Activated T-helper 1 cell treated with anti-CD3 and anti-CD28 coated beads, Interleukin-12 subunit alpha, Interleukin-12 subunit beta, Interleukin-2, Interleukin-4 antibody, amounts not matched to agents 30 ng/mL and 10 ng/mL and 1 ng/mL, durations not matched to agents 14 hours and 24 hours and 36 hours (primary cell): ENCODE data around the gene MXD3. TPM values are rescaled to one million over a fixed set of nuclear protein-coding genes. Genes with fewer than 3 reads are reported as not detected.
"Not testable (repeated sequence)": the region's sequence is repeated elsewhere in the genome, so short reads cannot be mapped to it uniquely, and the experiment has no call there.

ENCODE experiments used
- DNase-seq: peaks from one replicate; pipeline ENCODE4 v3.0.0; 2021; ENCODE audit warnings: low spot score
- H3K27ac Mint-ChIP-seq: one replicate; pipeline ENCODE4 v1.8.0; 2021; ENCODE audit warnings: mild to moderate bottlenecking, mixed read lengths
- H3K27me3 Mint-ChIP-seq: one replicate; pipeline ENCODE4 v1.8.0; 2022; ENCODE audit warnings: mild to moderate bottlenecking, moderate library complexity, mixed read lengths; ENCODE audit not compliant: insufficient read depth
- H3K36me3 Mint-ChIP-seq: one replicate; pipeline ENCODE4 v1.8.0; 2021; ENCODE audit warnings: low read depth, mixed read lengths
- H3K4me1 Mint-ChIP-seq: one replicate; pipeline ENCODE4 v1.8.0; 2021; ENCODE audit warnings: low read depth, mixed read lengths
- H3K4me3 Mint-ChIP-seq: one replicate; pipeline ENCODE4 v1.8.0; 2021; ENCODE audit warnings: mild to moderate bottlenecking, moderate library complexity, mixed read lengths
- H3K9me3 Mint-ChIP-seq: one replicate; pipeline ENCODE4 v1.8.0; 2021; ENCODE audit warnings: mixed read lengths
- intact Hi-C: fragments of 100-400 bp; cut with micrococcal nuclease; formaldehyde crosslinking; loops from one replicate; pipeline ENCODE4 v1.15.1; 2024
- total RNA-seq: library from RNA; stranded (reverse); gene quantifications from 2 replicates; pipeline ENCODE4 v1.2.3, GENCODE V29; 2022

The MXD3 gene
- total RNA-seq, 1 donor from 2014 or later = 9.6 TPM

- Mint-ChIP-seq H3K27me3 (no peaks in the 10 kb centered on the region), H3K4me1 (peaks cover 53% of the 10 kb centered on the region), H3K4me3 (no peak overlapping the region), H3K9me3 (peaks cover 19% of the 10 kb centered on the region), H3K27ac (no peak overlapping the region), H3K36me3 (peaks cover 10% of the 10 kb centered on the region)
- intact Hi-C loops = loop anchor here (10.0 kb wide), 1 partner anchor 819 kb away; the partner anchor contains the start of gene RNF44
- no peak for DNase-seq
Observed at GRCh38 chr5:177354256-177354655, 42.6 kb upstream of the MXD3 start.

GRCh38 chr5:177353093-177353492 lies 41.4 kb upstream of the MXD3 start:
- no peak for DNase-seq
- Mint-ChIP-seq H3K4me1 (peaks cover 47% of the 10 kb centered on the region), H3K9me3 (peaks cover 19% of the 10 kb centered on the region), H3K27ac (no peak overlapping the region), H3K36me3 (peaks cover 10% of the 10 kb centered on the region), H3K4me3 (peak overlapping the region; percentile 40), H3K27me3 (no peaks in the 10 kb centered on the region)
- intact Hi-C loops = loop anchor here (10.0 kb wide), 1 partner anchor 818 kb away; the partner anchor contains the start of gene RNF44

- peak; percentile 90 for DNase-seq
- H3K36me3 Mint-ChIP-seq = peaks cover 19% of the 10 kb centered on the region
- H3K27me3 Mint-ChIP-seq = no peaks in the 10 kb centered on the region
- intact Hi-C loops = loop anchor here (1.0 to 10.0 kb wide), 6 partner anchors 13 to 963 kb away; partner anchors contain the start of genes HIGD2A, NOP16 and RNF44
- peak within 1 kb of the TSS; percentile 98 for H3K4me3 Mint-ChIP-seq
- peaks cover 19% of the 10 kb centered on the region for H3K9me3 Mint-ChIP-seq
- H3K4me1 Mint-ChIP-seq = peaks cover 47% of the 10 kb centered on the region
- H3K27ac Mint-ChIP-seq = peak within 1 kb of the TSS; percentile 100
Observed at GRCh38 chr5:177351392-177352329, 40.0 kb upstream of the MXD3 start, which contains the start of gene LMAN2. LMAN2 (minus strand) TSS chr5:177351668; CDS start chr5:177351647, 21 bp downstream.

GRCh38 chr5:177350776-177351391 lies 39.2 kb upstream of the MXD3 start:
- H3K27me3 Mint-ChIP-seq = no peaks in the 10 kb centered on the region
- peaks cover 18% of the 10 kb centered on the region for H3K9me3 Mint-ChIP-seq
- H3K4me3 Mint-ChIP-seq = peak overlapping the region; percentile 98
- peaks cover 20% of the 10 kb centered on the region for H3K36me3 Mint-ChIP-seq
- peak overlapping the region; percentile 100 for H3K27ac Mint-ChIP-seq
- H3K4me1 Mint-ChIP-seq = peaks cover 46% of the 10 kb centered on the region
- DNase-seq = no peak
- intact Hi-C loops = loop anchor here (1.0 to 10.0 kb wide), 6 partner anchors 13 to 963 kb away; partner anchors contain the start of genes HIGD2A, NOP16 and RNF44

- intact Hi-C loops = loop anchor here (2.0 to 10.0 kb wide), 2 partner anchors 53 to 815 kb away; partner anchors contain the start of gene RNF44
- Mint-ChIP-seq H3K27ac (peak overlapping the region; percentile 69), H3K4me3 (peak overlapping the region; percentile 98), H3K9me3 (peaks cover 7% of the 10 kb centered on the region), H3K4me1 (peaks cover 43% of the 10 kb centered on the region), H3K27me3 (no peaks in the 10 kb centered on the region), H3K36me3 (peaks cover 20% of the 10 kb centered on the region)
- no peak for DNase-seq
Observed at GRCh38 chr5:177349762-177350161, 38.1 kb upstream of the MXD3 start.

GRCh38 chr5:177349362-177349647 lies 37.6 kb upstream of the MXD3 start:
- H3K27ac Mint-ChIP-seq = peak overlapping the region; percentile 69
- intact Hi-C loops = no loop called here
- H3K27me3 Mint-ChIP-seq = no peaks in the 10 kb centered on the region
- peak overlapping the region; percentile 98 for H3K4me3 Mint-ChIP-seq
- no peak for DNase-seq
- peaks cover 2% of the 10 kb centered on the region for H3K9me3 Mint-ChIP-seq
- H3K36me3 Mint-ChIP-seq = peaks cover 22% of the 10 kb centered on the region
- peaks cover 43% of the 10 kb centered on the region for H3K4me1 Mint-ChIP-seq

- peaks cover 25% of the 10 kb centered on the region for H3K36me3 Mint-ChIP-seq
- intact Hi-C loops = no loop called here
- H3K27ac Mint-ChIP-seq = no peak overlapping the region
- H3K4me3 Mint-ChIP-seq = no peak overlapping the region
- no peak for DNase-seq
- no peaks in the 10 kb centered on the region for H3K9me3 Mint-ChIP-seq
- H3K27me3 Mint-ChIP-seq = no peaks in the 10 kb centered on the region
- peaks cover 43% of the 10 kb centered on the region for H3K4me1 Mint-ChIP-seq
Observed at GRCh38 chr5:177347699-177348098, 36.0 kb upstream of the MXD3 start.

GRCh38 chr5:177346820-177347219 lies 35.1 kb upstream of the MXD3 start:
- Mint-ChIP-seq H3K4me3 (no peak overlapping the region), H3K9me3 (no peaks in the 10 kb centered on the region), H3K36me3 (peaks cover 29% of the 10 kb centered on the region), H3K27ac (no peak overlapping the region), H3K4me1 (peaks cover 39% of the 10 kb centered on the region), H3K27me3 (no peaks in the 10 kb centered on the region)
- no peak for DNase-seq
- intact Hi-C loops = no loop called here

- no peak for DNase-seq
- H3K27ac Mint-ChIP-seq = no peak overlapping the region
- H3K4me1 Mint-ChIP-seq = peaks cover 32% of the 10 kb centered on the region
- peaks cover 39% of the 10 kb centered on the region for H3K36me3 Mint-ChIP-seq
- H3K9me3 Mint-ChIP-seq = no peaks in the 10 kb centered on the region
- H3K27me3 Mint-ChIP-seq = no peaks in the 10 kb centered on the region
- no peak overlapping the region for H3K4me3 Mint-ChIP-seq
- intact Hi-C loops = no loop called here
Observed at GRCh38 chr5:177344891-177345290, 33.2 kb upstream of the MXD3 start.

GRCh38 chr5:177343777-177344176 lies 32.1 kb upstream of the MXD3 start:
- intact Hi-C loops = no loop called here
- peaks cover 39% of the 10 kb centered on the region for H3K36me3 Mint-ChIP-seq
- no peaks in the 10 kb centered on the region for H3K27me3 Mint-ChIP-seq
- no peak overlapping the region for H3K4me3 Mint-ChIP-seq
- peaks cover 28% of the 10 kb centered on the region for H3K4me1 Mint-ChIP-seq
- no peak for DNase-seq
- H3K9me3 Mint-ChIP-seq = no peaks in the 10 kb centered on the region
- no peak overlapping the region for H3K27ac Mint-ChIP-seq

- H3K4me3 Mint-ChIP-seq, H3K27me3 Mint-ChIP-seq, H3K27ac Mint-ChIP-seq, H3K9me3 Mint-ChIP-seq, DNase-seq, intact Hi-C loops: not testable (repeated sequence)
- Mint-ChIP-seq H3K4me1 (peaks cover 28% of the 10 kb centered on the region), H3K36me3 (peaks cover 39% of the 10 kb centered on the region)
Observed at GRCh38 chr5:177343000-177343399, 31.3 kb upstream of the MXD3 start.

- intact Hi-C loops = no loop called here
- DNase-seq = no peak
- peaks cover 44% of the 10 kb centered on the region for H3K36me3 Mint-ChIP-seq
- H3K4me3 Mint-ChIP-seq = no peak overlapping the region
- H3K9me3 Mint-ChIP-seq = no peaks in the 10 kb centered on the region
- H3K27me3 Mint-ChIP-seq = no peaks in the 10 kb centered on the region
- H3K4me1 Mint-ChIP-seq = peaks cover 10% of the 10 kb centered on the region
- peak overlapping the region; percentile 35 for H3K27ac Mint-ChIP-seq
Observed at GRCh38 chr5:177339107-177339638, 27.5 kb upstream of the MXD3 start.
